HCT116 (cell line): ENCODE measurements around the gene PDE6G. TPM values are rescaled to one million over a fixed set of nuclear protein-coding genes. Genes with fewer than 3 reads are reported as not detected.

ENCODE experiments used
- ATAC-seq: fragments of 200-7000 bp; cut with Tn5 transposase; 2 replicates; pipeline ENCODE4 v1.9.1; 2020; ENCODE audit warnings: mild to moderate bottlenecking, moderate library complexity
- BruUV-seq: library from RNA; stranded (reverse); fragments of 400-500 nt; replicated peaks from 2 replicates; lab custom pipeline; 2021; lab: Mats Ljungman, UMichigan
- CTCF ChIA-PET: fragments of 300-600 bp; sonication (Branson Sonifier 250); formaldehyde crosslinking; loops from one replicate; lab custom pipeline; 2021; ENCODE audit warnings: antibody characterized with exemption; lab: Charles Lee
- POLR2A ChIA-PET: fragments of 300-600, 350-600 bp; sonication (Branson Sonifier 250); formaldehyde crosslinking; loops from one replicate; lab custom pipeline; 2021; ENCODE audit warnings: antibody characterized with exemption; lab: Charles Lee
- RAD21 ChIA-PET, 2 experiments: fragments of 300-600 bp; sonication (Branson Sonifier 250); formaldehyde crosslinking; loops; one replicate each; lab custom pipeline; 2023; ENCODE audit warnings: low total read pairs in 2 of 2; ENCODE audit not compliant: uncharacterized antibody in 2 of 2, unreplicated experiment in 2 of 2, low non-redundant PET in 1 of 2; lab: Charles Lee
- DNase-seq: peaks from one replicate; pipeline ENCODE4 v3.0.0-alpha.2; 2010; ENCODE audit warnings: low read depth, low spot score
- H2AFZ ChIP-seq: fragments of 200-600 bp; shearing (Covaris generic), sonication (generic); 2 replicates; pipeline ENCODE4 v1.6.1; 2017; ENCODE audit warnings: low read depth, mixed run types, mixed read lengths, antibody characterized with exemption, low read length; ENCODE audit not compliant: poor library complexity, severe bottlenecking
- H3K27ac ChIP-seq: 2 replicates; pipeline ENCODE4 v1.5.1; 2012; ENCODE audit warnings: low read depth, low read length
- H3K27me3 ChIP-seq: fragments of 200-600 bp; sonication (generic); 2 replicates; pipeline ENCODE4 v1.6.1; 2016; ENCODE audit warnings: mixed run types, low read length, mixed read lengths; ENCODE audit not compliant: insufficient read depth
- H3K36me3 ChIP-seq, 2 experiments: fragments of 200-500 bp in 1 of 2; fragments of 200-600 bp in 1 of 2; sonication (Bioruptor generic) in 1 of 2; sonication (generic) in 1 of 2; 2 replicates each; pipeline versions ENCODE4 v1.5.1 to v1.6.1; 2014 to 2016; ENCODE audit warnings: low read length in 2 of 2, inconsistent platforms in 1 of 2, mixed read lengths in 1 of 2, mixed run types in 1 of 2; ENCODE audit not compliant: insufficient read depth in 2 of 2, control insufficient read depth in 1 of 2
- H3K4me1 ChIP-seq, 2 experiments: fragments of 200-600 bp in 1 of 2; sonication (generic) in 1 of 2; 2 replicates each; pipeline versions ENCODE4 v1.5.1 to v1.6.1; 2012 to 2017; ENCODE audit warnings: low read length in 2 of 2, inconsistent platforms in 1 of 2, mild to moderate bottlenecking in 1 of 2, mixed read lengths in 1 of 2, mixed run types in 1 of 2, moderate library complexity in 1 of 2; ENCODE audit not compliant: insufficient read depth in 2 of 2, control insufficient read depth in 1 of 2
- H3K4me2 ChIP-seq: fragments of 200-600 bp; sonication (generic); 2 replicates; pipeline ENCODE4 v1.6.1; 2017; ENCODE audit warnings: mixed run types, low read length, mixed read lengths
- H3K4me3 ChIP-seq, 2 experiments: fragments of 200-600 bp in 1 of 2; sonication (generic) in 1 of 2; replicated peaks in 1 of 2; 2 replicates each; pipeline ENCODE4 v1.5.1; 2011 to 2016; ENCODE audit warnings: low read length in 2 of 2, control low read depth in 1 of 2, low read depth in 1 of 2, mild to moderate bottlenecking in 1 of 2, mixed read lengths in 1 of 2, mixed run types in 1 of 2
- H3K79me2 ChIP-seq: fragments of 200-600 bp; sonication (generic); 2 replicates; pipeline ENCODE4 v1.6.1; 2017; ENCODE audit warnings: mild to moderate bottlenecking, mixed run types, low read length, moderate library complexity, mixed read lengths; ENCODE audit not compliant: insufficient read depth
- H3K9ac ChIP-seq: fragments of 200-600 bp; sonication (generic); 2 replicates; pipeline ENCODE4 v1.6.1; 2016; ENCODE audit warnings: low read length, mixed read lengths
- H3K9me2 ChIP-seq: fragments of 200-600 bp; sonication (generic), shearing (Covaris generic); 2 replicates; pipeline ENCODE4 v1.6.1; 2017; ENCODE audit warnings: mixed run types, mild to moderate bottlenecking, moderate library complexity; ENCODE audit not compliant: insufficient read depth
- H3K9me3 ChIP-seq, 2 experiments: fragments of 200-500 bp in 1 of 2; fragments of 200-600 bp in 1 of 2; sonication (Bioruptor generic) in 1 of 2; sonication (generic) in 1 of 2; 2 replicates each; pipeline ENCODE4 v1.6.1; 2014 to 2017; ENCODE audit warnings: low read length in 2 of 2, mixed read lengths in 2 of 2, inconsistent platforms in 1 of 2, low read depth in 1 of 2, mild to moderate bottlenecking in 1 of 2, mixed run types in 1 of 2, moderate library complexity in 1 of 2; ENCODE audit not compliant: control insufficient read depth in 1 of 2, insufficient read depth in 1 of 2
- H4K20me1 ChIP-seq: fragments of 200-600 bp; sonication (generic), shearing (Covaris generic); 2 replicates; pipeline ENCODE4 v1.6.1; 2017; ENCODE audit warnings: mixed run types, mild to moderate bottlenecking, moderate library complexity; ENCODE audit not compliant: insufficient read depth
- CEBPB ChIP-seq: IDR thresholded peaks from 2 replicates; pipeline ENCODE4 v1.6.1; 2012; ENCODE audit warnings: low read depth
- EGR1 ChIP-seq: IDR thresholded peaks from 2 replicates; pipeline ENCODE4 v1.6.1; 2012; ENCODE audit warnings: low read depth
- FOSL1 ChIP-seq: IDR thresholded peaks from 2 replicates; pipeline ENCODE4 v1.6.1; 2012; ENCODE audit warnings: low read depth
- intact Hi-C: fragments of 100-400 bp; cut with micrococcal nuclease; formaldehyde crosslinking; loops from 2 replicates; pipeline ENCODE4 v1.10.0; 2022
- total RNA-seq: library from RNA; stranded (reverse); gene quantifications from one replicate; pipeline ENCODE4 v1.2.1, GENCODE V29; 2021; ENCODE audit not compliant: unreplicated experiment
- TF ChIP-seq, protein P1 (sequence below): IDR thresholded peaks from 2 replicates; pipeline ENCODE4 v1.6.1; 2012; ENCODE audit warnings: low read depth
- TF ChIP-seq, protein P2 (sequence below): IDR thresholded peaks from 2 replicates; pipeline ENCODE4 v1.6.1; 2012

Gene PDE6G
- total RNA-seq, 1 experiment from 2014 or later, result not detected

DNA sequence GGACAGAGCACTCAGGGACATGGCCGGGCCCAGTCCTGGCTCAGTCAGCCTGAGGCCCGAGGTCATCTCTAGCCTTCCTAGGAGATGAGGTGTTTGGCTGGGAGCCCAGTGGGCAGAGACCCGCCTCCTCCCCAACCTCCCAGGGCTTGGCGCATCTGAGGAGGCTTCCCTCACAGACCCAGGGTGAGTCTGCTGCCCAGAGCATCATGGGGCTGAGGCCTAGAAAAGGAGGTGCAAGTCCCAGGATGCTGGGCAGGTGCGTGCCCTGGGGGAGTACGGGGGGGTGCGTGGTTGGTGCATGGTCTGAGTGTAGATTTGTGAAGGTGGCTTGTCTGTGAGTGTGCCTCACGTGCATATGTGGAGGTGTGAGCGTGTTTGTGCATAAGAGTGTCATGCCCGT, 4.7 kb downstream of the PDE6G start:
- peaks cover 0 to 5% of the 10 kb centered on the region in 2 experiments; a peak in 1 of 4 replicates for H3K9me3 ChIP-seq
- H4K20me1 ChIP-seq, result no peaks in the 10 kb centered on the region
- ChIA-PET CTCF (no interaction called here), POLR2A (no interaction called here)
- no peak overlapping the region for H3K9ac ChIP-seq
- H2AFZ ChIP-seq, result no peak overlapping the region
- intact Hi-C loops, result no loop called here
- no peaks in the 10 kb centered on the region for H3K79me2 ChIP-seq
- DNase-seq, result no peak
- ATAC-seq, result peak; percentile 78
- H3K4me1 ChIP-seq, result peaks cover 7 to 19% of the 10 kb centered on the region in 2 experiments; a peak in 3 of 4 replicates
- H3K4me2 ChIP-seq, result peak overlapping the region; percentile 49
- no peaks in the 10 kb centered on the region for H3K36me3 ChIP-seq
- H3K27ac ChIP-seq, result no peak overlapping the region; the same call in 1 of the 2 replicates
- no peak for TF ChIP-seq FOSL1
- no peak for TF ChIP-seq EGR1
- TF ChIP-seq, protein P1, sequence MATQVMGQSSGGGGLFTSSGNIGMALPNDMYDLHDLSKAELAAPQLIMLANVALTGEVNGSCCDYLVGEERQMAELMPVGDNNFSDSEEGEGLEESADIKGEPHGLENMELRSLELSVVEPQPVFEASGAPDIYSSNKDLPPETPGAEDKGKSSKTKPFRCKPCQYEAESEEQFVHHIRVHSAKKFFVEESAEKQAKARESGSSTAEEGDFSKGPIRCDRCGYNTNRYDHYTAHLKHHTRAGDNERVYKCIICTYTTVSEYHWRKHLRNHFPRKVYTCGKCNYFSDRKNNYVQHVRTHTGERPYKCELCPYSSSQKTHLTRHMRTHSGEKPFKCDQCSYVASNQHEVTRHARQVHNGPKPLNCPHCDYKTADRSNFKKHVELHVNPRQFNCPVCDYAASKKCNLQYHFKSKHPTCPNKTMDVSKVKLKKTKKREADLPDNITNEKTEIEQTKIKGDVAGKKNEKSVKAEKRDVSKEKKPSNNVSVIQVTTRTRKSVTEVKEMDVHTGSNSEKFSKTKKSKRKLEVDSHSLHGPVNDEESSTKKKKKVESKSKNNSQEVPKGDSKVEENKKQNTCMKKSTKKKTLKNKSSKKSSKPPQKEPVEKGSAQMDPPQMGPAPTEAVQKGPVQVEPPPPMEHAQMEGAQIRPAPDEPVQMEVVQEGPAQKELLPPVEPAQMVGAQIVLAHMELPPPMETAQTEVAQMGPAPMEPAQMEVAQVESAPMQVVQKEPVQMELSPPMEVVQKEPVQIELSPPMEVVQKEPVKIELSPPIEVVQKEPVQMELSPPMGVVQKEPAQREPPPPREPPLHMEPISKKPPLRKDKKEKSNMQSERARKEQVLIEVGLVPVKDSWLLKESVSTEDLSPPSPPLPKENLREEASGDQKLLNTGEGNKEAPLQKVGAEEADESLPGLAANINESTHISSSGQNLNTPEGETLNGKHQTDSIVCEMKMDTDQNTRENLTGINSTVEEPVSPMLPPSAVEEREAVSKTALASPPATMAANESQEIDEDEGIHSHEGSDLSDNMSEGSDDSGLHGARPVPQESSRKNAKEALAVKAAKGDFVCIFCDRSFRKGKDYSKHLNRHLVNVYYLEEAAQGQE, result no peak
- TF ChIP-seq, protein P2, sequence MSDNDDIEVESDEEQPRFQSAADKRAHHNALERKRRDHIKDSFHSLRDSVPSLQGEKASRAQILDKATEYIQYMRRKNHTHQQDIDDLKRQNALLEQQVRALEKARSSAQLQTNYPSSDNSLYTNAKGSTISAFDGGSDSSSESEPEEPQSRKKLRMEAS, result no peak
- TF ChIP-seq, all 23 proteins: peak for 0
- Histone ChIP-seq H3K4me3 (no peak overlapping the region), H3K27me3 (no peaks in the 10 kb centered on the region), H3K9me2 (no peaks in the 10 kb centered on the region)
- BruUV-seq, result no TSS peak
- RAD21 ChIA-PET, result no interaction called here

DNA sequence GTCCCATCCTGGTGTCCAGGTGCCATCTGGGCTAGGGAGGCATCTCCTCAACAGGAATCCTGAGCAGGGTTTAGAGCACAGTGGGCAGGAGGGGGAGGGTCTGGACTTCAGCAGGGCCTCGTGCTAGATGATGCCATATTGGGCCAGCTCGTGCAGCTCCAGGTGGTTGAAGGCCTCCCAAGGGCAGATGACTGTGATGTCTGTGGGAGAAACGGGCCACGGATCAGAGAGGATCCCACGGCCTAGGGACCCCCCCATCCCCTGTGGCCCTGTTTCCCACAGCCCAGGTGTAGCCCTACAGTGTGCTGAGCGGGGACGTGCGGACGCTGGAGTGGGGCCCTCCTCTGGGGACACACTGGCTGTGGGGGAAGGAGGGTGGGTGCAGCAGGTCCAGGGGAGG, 5.4 kb downstream of the PDE6G start:
- POLR2A ChIA-PET, result no interaction called here
- Histone ChIP-seq H2AFZ (no peak overlapping the region), H3K27me3 (no peaks in the 10 kb centered on the region), H3K27ac (no peak overlapping the region; the same call in 1 of the 2 replicates), H3K9me2 (no peaks in the 10 kb centered on the region), H3K36me3 (no peaks in the 10 kb centered on the region), H3K4me2 (no peak overlapping the region), H3K4me1 (peaks cover 7 to 19% of the 10 kb centered on the region in 2 experiments; a peak in 3 of 4 replicates), H3K9ac (no peak overlapping the region), H3K79me2 (no peaks in the 10 kb centered on the region), H3K4me3 (no peak overlapping the region), H3K9me3 (peaks cover 0 to 5% of the 10 kb centered on the region in 2 experiments; a peak in 1 of 4 replicates), H4K20me1 (no peaks in the 10 kb centered on the region)
- no TSS peak for BruUV-seq
- DNase-seq, result no peak
- RAD21 ChIA-PET, result no interaction called here
- CTCF ChIA-PET, result no interaction called here
- no peak for TF ChIP-seq CEBPB
- TF ChIP-seq, all 23 proteins: peak for 0
- no peak for ATAC-seq
- intact Hi-C loops, result no loop called here
